HUES48 (cell line): ENCODE results near the gene RFT1.

Source experiments
- H3K27ac ChIP-seq: one replicate; pipeline ENCODE4 v1.7.0; 2013; ENCODE audit warnings: low read depth, low read length, inconsistent platforms
- H3K27me3 ChIP-seq: 2 replicates; pipeline ENCODE4 v1.6.1; 2013; ENCODE audit warnings: mild to moderate bottlenecking, low read length; ENCODE audit not compliant: control insufficient read depth, insufficient read depth
- H3K36me3 ChIP-seq: 2 replicates; pipeline ENCODE4 v1.6.1; 2013; ENCODE audit warnings: low read length; ENCODE audit not compliant: control insufficient read depth, insufficient read depth
- H3K4me1 ChIP-seq: 2 replicates; pipeline ENCODE4 v1.6.1; 2013; ENCODE audit warnings: mild to moderate bottlenecking, low read length; ENCODE audit not compliant: control insufficient read depth, insufficient read depth
- H3K4me3 ChIP-seq: 2 replicates; pipeline ENCODE4 v1.5.1; 2013; ENCODE audit warnings: mild to moderate bottlenecking, low read depth, low read length
- H3K9ac ChIP-seq: 2 replicates; pipeline ENCODE4 v1.6.1; 2013; ENCODE audit warnings: mild to moderate bottlenecking, low read depth, low read length, moderate library complexity
- H3K9me3 ChIP-seq: 2 replicates; pipeline ENCODE4 v1.6.1; 2013; ENCODE audit warnings: low read length; ENCODE audit not compliant: control insufficient read depth, insufficient read depth

Gene RFT1

GRCh38 chr3:53161820-53162671 lies 31.8 kb upstream of the RFT1 start:
- H3K4me1 ChIP-seq, result peaks cover 18% of the 10 kb centered on the region
- no peak overlapping the region for H3K27ac ChIP-seq
- no peaks in the 10 kb centered on the region for H3K9me3 ChIP-seq
- H3K36me3 ChIP-seq, result no peaks in the 10 kb centered on the region
- H3K27me3 ChIP-seq, result peaks cover 10% of the 10 kb centered on the region; the same call in 1 of the 2 replicates
- H3K9ac ChIP-seq, result no peak overlapping the region
- H3K4me3 ChIP-seq, result peak overlapping the region; percentile 80

- H3K4me3 ChIP-seq, result peak overlapping the region; percentile 80
- 0 out of 2 replicates have a peak overlapping the region, but pooled peaks have one; percentile 29 for H3K9ac ChIP-seq
- H3K4me1 ChIP-seq, result peaks cover 20% of the 10 kb centered on the region
These were observed 31.2 kb upstream of the RFT1 start for GRCh38 chr3:53161450-53161819.

GRCh38 chr3:53160660-53161449 lies 30.6 kb upstream of the RFT1 start, which contains the start of gene PRKCD:
Gene PRKCD (plus strand): TSS chr3:53161209. CDS start chr3:53178423, 17,214 bp downstream.
- H3K4me3 ChIP-seq, result peak within 1 kb of the TSS; percentile 80
- peaks cover 20% of the 10 kb centered on the region for H3K4me1 ChIP-seq
- peak within 1 kb of the TSS; percentile 23 for H3K27ac ChIP-seq
- H3K9me3 ChIP-seq, result no peaks in the 10 kb centered on the region
- H3K9ac ChIP-seq, result 0 out of 2 replicates have a peak within 1 kb of the TSS, but pooled peaks have one; percentile 29
- H3K27me3 ChIP-seq, result peaks cover 13% of the 10 kb centered on the region; the same call in 1 of the 2 replicates
- H3K36me3 ChIP-seq, result no peaks in the 10 kb centered on the region

More at GRCh38 chr3:53161450-53161819, 31.2 kb upstream of the RFT1 start:
- Histone ChIP-seq H3K27ac (peak overlapping the region; percentile 23), H3K36me3 (no peaks in the 10 kb centered on the region), H3K9me3 (no peaks in the 10 kb centered on the region), H3K27me3 (peaks cover 13% of the 10 kb centered on the region; the same call in 1 of the 2 replicates)

GRCh38 chr3:53160061-53160659 lies 29.9 kb upstream of the RFT1 start:
- Histone ChIP-seq H3K4me3 (peak overlapping the region; percentile 80), H3K36me3 (no peaks in the 10 kb centered on the region), H3K27ac (no peak overlapping the region), H3K9me3 (no peaks in the 10 kb centered on the region), H3K4me1 (peaks cover 20% of the 10 kb centered on the region), H3K9ac (no peak overlapping the region), H3K27me3 (peaks cover 13% of the 10 kb centered on the region; the same call in 1 of the 2 replicates)

GRCh38 chr3:53159156-53160060 lies 29.2 kb upstream of the RFT1 start:
- H3K4me1 ChIP-seq, result peaks cover 20% of the 10 kb centered on the region
- H3K4me3 ChIP-seq, result no peak overlapping the region
- no peak overlapping the region for H3K9ac ChIP-seq
- peak overlapping the region; percentile 4 for H3K27ac ChIP-seq
- peaks cover 13% of the 10 kb centered on the region; the same call in 1 of the 2 replicates for H3K27me3 ChIP-seq
- no peaks in the 10 kb centered on the region for H3K36me3 ChIP-seq
- H3K9me3 ChIP-seq, result no peaks in the 10 kb centered on the region

- H3K27me3 ChIP-seq, result peaks cover 13% of the 10 kb centered on the region; the same call in 1 of the 2 replicates
- H3K4me1 ChIP-seq, result peaks cover 20% of the 10 kb centered on the region
- H3K36me3 ChIP-seq, result no peaks in the 10 kb centered on the region
These were observed 28.5 kb upstream of the RFT1 start for GRCh38 chr3:53158765-53159155.

GRCh38 chr3:53157974-53158580 lies 27.8 kb upstream of the RFT1 start:
- H3K27me3 ChIP-seq, result peaks cover 13% of the 10 kb centered on the region; the same call in 1 of the 2 replicates
- H3K36me3 ChIP-seq, result no peaks in the 10 kb centered on the region
- no peaks in the 10 kb centered on the region for H3K9me3 ChIP-seq
- H3K4me3 ChIP-seq, result no peak overlapping the region
- H3K4me1 ChIP-seq, result peaks cover 20% of the 10 kb centered on the region
- no peak overlapping the region for H3K27ac ChIP-seq
- no peak overlapping the region for H3K9ac ChIP-seq

More at GRCh38 chr3:53158765-53159155, 28.5 kb upstream of the RFT1 start:
- Histone ChIP-seq H3K9ac (no peak overlapping the region), H3K9me3 (no peaks in the 10 kb centered on the region), H3K4me3 (no peak overlapping the region), H3K27ac (peak overlapping the region; percentile 4)

- Histone ChIP-seq H3K4me1 (peaks cover 15% of the 10 kb centered on the region), H3K36me3 (no peaks in the 10 kb centered on the region), H3K27ac (no peak overlapping the region), H3K27me3 (peaks cover 13% of the 10 kb centered on the region; the same call in 1 of the 2 replicates), H3K9me3 (no peaks in the 10 kb centered on the region), H3K9ac (no peak overlapping the region), H3K4me3 (peak overlapping the region; percentile 54; the same call in 1 of the 2 replicates)
These were observed 26.2 kb upstream of the RFT1 start for GRCh38 chr3:53156368-53156834.

- Histone ChIP-seq H3K9me3 (no peaks in the 10 kb centered on the region), H3K4me1 (peaks cover 15% of the 10 kb centered on the region), H3K36me3 (no peaks in the 10 kb centered on the region), H3K4me3 (no peak overlapping the region), H3K27ac (no peak overlapping the region), H3K27me3 (peaks cover 13% of the 10 kb centered on the region; the same call in 1 of the 2 replicates), H3K9ac (no peak overlapping the region)
These were observed 25.5 kb upstream of the RFT1 start for GRCh38 chr3:53155760-53156159.
